Inflammatory macrophage treated with lipopolysaccharide for 1 hour (primary cell): ENCODE data around the gene P2RY8.
"Not testable (repeated sequence)": the region's sequence is repeated elsewhere in the genome, so short reads cannot be mapped to it uniquely, and the experiment has no call there.

Experiments
- DNase-seq, 2 donors: peaks; one replicate each; pipeline ENCODE4 v3.0.0-alpha.2; 2020 to 2022

The P2RY8 gene

GRCh38 chrX:1542994-1543725 lies 6.2 kb upstream of the P2RY8 start:
- no peak for DNase-seq

GRCh38 chrX:1539146-1539545 lies 2.2 kb upstream of the P2RY8 start:
- not testable (repeated sequence) for DNase-seq

- DNase-seq, result not testable (repeated sequence)
Measured at GRCh38 chrX:1537716-1538090, 718 bp upstream of the P2RY8 start.

GRCh38 chrX:1536712-1537030 lies 314 bp downstream of the P2RY8 start:
- DNase-seq, result no peak

GRCh38 chrX:1535241-1536041 lies 1.5 kb downstream of the P2RY8 start:
- peak; percentile 79 to 86 for DNase-seq

GRCh38 chrX:1534301-1535168 lies 2.5 kb downstream of the P2RY8 start:
- DNase-seq, result no peak

GRCh38 chrX:1533058-1533457 lies 3.9 kb downstream of the P2RY8 start:
- no peak for DNase-seq

GRCh38 chrX:1531096-1531890 lies 5.7 kb downstream of the P2RY8 start:
- no peak for DNase-seq

GRCh38 chrX:1529756-1530155 lies 7.2 kb downstream of the P2RY8 start:
- DNase-seq, result no peak

- no peak for DNase-seq
Measured at GRCh38 chrX:1529328-1529727, 7.7 kb downstream of the P2RY8 start.

- DNase-seq, result no peak
Measured at GRCh38 chrX:1528884-1529203, 8.1 kb downstream of the P2RY8 start.

GRCh38 chrX:1528186-1528883 lies 8.7 kb downstream of the P2RY8 start:
- no peak for DNase-seq

- no peak for DNase-seq
Measured at GRCh38 chrX:1527457-1527856, 9.5 kb downstream of the P2RY8 start.

- no peak for DNase-seq
Measured at GRCh38 chrX:1526565-1526964, 10.4 kb downstream of the P2RY8 start.

- DNase-seq, result no peak
Measured at GRCh38 chrX:1525583-1526355, 11.2 kb downstream of the P2RY8 start.

GRCh38 chrX:1524874-1525582 lies 12.0 kb downstream of the P2RY8 start:
- DNase-seq, result no peak

- DNase-seq, result not testable (repeated sequence)
Measured at GRCh38 chrX:1522905-1523304, 14.1 kb downstream of the P2RY8 start.

- peak; percentile 50 to 61 for DNase-seq
Measured at GRCh38 chrX:1521459-1521956, 15.5 kb downstream of the P2RY8 start.

GRCh38 chrX:1520350-1520749 lies 16.6 kb downstream of the P2RY8 start:
- no peak for DNase-seq

GRCh38 chrX:1519022-1519497 lies 17.9 kb downstream of the P2RY8 start:
- DNase-seq, result no peak
